CD4-positive, CD25-positive, alpha-beta regulatory T cell (primary cell): ENCODE results near the gene C1orf159. TPM values are rescaled to one million over a fixed set of nuclear protein-coding genes. Genes with fewer than 3 reads are reported as not detected.

Source experiments
- ATAC-seq, 2 donors: fragments of 150-1000 bp; cut with Tn5 transposase; one replicate each; pipeline ENCODE4 v1.10.0; 2021; ENCODE audit warnings: low read depth in 2 of 2, moderate number of reproducible peaks in 2 of 2, moderate library complexity in 1 of 2
- DNase-seq, 3 donors: peaks; one replicate each; pipeline versions ENCODE4 v3.0.0 to v3.0.0-alpha.2; 2012 to 2022; ENCODE audit warnings: mixed read lengths in 1 of 3
- H3K27ac ChIP-seq: one replicate; pipeline ENCODE4 v1.7.0; 2013; ENCODE audit warnings: mild to moderate bottlenecking, low read length; ENCODE audit not compliant: insufficient read depth, poor library complexity, severe bottlenecking
- H3K27me3 ChIP-seq: one replicate; pipeline ENCODE4 v1.7.0; 2013; ENCODE audit warnings: low read length; ENCODE audit not compliant: control insufficient read depth, insufficient read depth
- H3K36me3 ChIP-seq: one replicate; pipeline ENCODE4 v1.7.0; 2013; ENCODE audit warnings: mild to moderate bottlenecking, low read length, moderate library complexity; ENCODE audit not compliant: control insufficient read depth, insufficient read depth
- H3K4me1 ChIP-seq: 2 replicates; pipeline ENCODE4 v1.7.0; 2013; ENCODE audit warnings: mild to moderate bottlenecking, low read length; ENCODE audit not compliant: insufficient read depth, control insufficient read depth, poor library complexity, severe bottlenecking
- H3K4me3 ChIP-seq: one replicate; pipeline ENCODE4 v1.7.0; 2013; ENCODE audit warnings: low read depth, mild to moderate bottlenecking, low read length, moderate library complexity
- H3K9me3 ChIP-seq, 2 experiments: 1 replicate in 1 of 2; 2 replicates in 1 of 2; pipeline ENCODE4 v1.7.0; 2013; ENCODE audit warnings: low read length in 2 of 2, mild to moderate bottlenecking in 1 of 2, moderate library complexity in 1 of 2; ENCODE audit not compliant: control insufficient read depth in 2 of 2
- H3K27ac Mint-ChIP-seq, 3 donors: one replicate each; pipeline ENCODE4 v1.8.0; 2020 to 2022; ENCODE audit warnings: mild to moderate bottlenecking in 3 of 3, mixed read lengths in 3 of 3, moderate library complexity in 2 of 3
- H3K27me3 Mint-ChIP-seq: one replicate; pipeline ENCODE4 v1.8.0; 2022; ENCODE audit warnings: mild to moderate bottlenecking, mixed read lengths
- H3K36me3 Mint-ChIP-seq: one replicate; pipeline ENCODE4 v1.8.0; 2020; ENCODE audit warnings: mixed read lengths
- H3K4me1 Mint-ChIP-seq, 4 donors: one replicate each; pipeline ENCODE4 v1.8.0; 2020 to 2022; ENCODE audit warnings: mixed read lengths in 4 of 4, mild to moderate bottlenecking in 1 of 4
- H3K4me3 Mint-ChIP-seq, 4 donors: one replicate each; pipeline ENCODE4 v1.8.0; 2020 to 2022; ENCODE audit warnings: mild to moderate bottlenecking in 4 of 4, mixed read lengths in 4 of 4, moderate library complexity in 3 of 4
- H3K9me3 Mint-ChIP-seq, 7 donors: one replicate each; pipeline ENCODE4 v1.8.0; 2020 to 2022; ENCODE audit warnings: mixed read lengths in 7 of 7, mild to moderate bottlenecking in 3 of 7, moderate library complexity in 2 of 7
- polyA plus RNA-seq, 4 donors: library from polyadenylated mRNA; unstranded; fragments of 300-500 nt; fragmentation: Illumina TruSeq; gene quantifications; one replicate each; pipeline ENCODE4 v1.2.3, GENCODE V29; 2021
- total RNA-seq: library from RNA; stranded (reverse); gene quantifications from one replicate; pipeline ENCODE4 v1.2.3, GENCODE V29; 2022

Gene C1orf159
- total and polyA plus RNA-seq, 5 donors from 2014 or later, result 3.0 to 20.0 (median 4.9) TPM

DNA sequence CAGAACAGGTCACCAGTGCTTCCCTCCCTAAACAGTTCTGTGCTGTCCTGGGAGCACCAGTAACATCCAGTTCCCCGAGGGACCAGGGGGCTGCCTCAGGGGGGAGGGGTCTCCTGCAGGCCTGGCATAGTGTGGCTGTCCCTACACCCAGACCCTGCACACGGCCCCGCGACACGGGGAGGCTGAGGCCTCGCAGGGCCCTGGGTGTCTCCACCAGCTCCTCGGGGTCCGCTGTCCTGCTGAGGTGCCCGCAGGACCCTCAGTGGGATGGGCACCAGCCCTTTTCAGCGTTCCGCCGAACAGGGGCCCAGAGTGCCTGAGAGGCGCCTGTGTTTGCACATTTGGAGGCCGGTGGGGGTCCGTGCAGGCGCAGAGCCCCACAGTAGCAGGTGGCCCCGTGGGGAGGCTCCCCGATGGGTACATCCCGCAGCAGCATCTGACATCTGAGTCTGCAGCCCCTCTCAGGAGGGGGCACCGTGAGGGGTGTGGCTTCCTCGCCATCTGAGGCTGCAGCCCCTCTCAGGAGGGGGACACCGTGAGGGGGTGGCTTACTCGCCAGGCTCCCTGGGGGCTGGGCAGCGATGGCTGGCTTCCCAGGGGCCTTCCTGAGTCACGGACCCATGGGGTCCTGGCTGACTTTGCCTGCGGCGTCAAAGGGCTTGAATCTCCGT is 18.5 kb upstream of the C1orf159 start:
- Histone ChIP-seq H3K9me3 (no peaks in the 10 kb centered on the region), H3K27ac (no peak overlapping the region), H3K4me1 (peaks cover 23% of the 10 kb centered on the region), H3K27me3 (no peaks in the 10 kb centered on the region), H3K36me3 (no peaks in the 10 kb centered on the region), H3K4me3 (no peak overlapping the region)
- Mint-ChIP-seq H3K4me3 (peak overlapping the region in 1 of 4 donors; percentile 47), H3K27ac (no peak overlapping the region), H3K9me3 (peaks cover 0 to 2% (median 0%) of the 10 kb centered on the region in 7 donors), H3K4me1 (peaks cover 0 to 17% (median 7%) of the 10 kb centered on the region in 4 donors), H3K36me3 (no peaks in the 10 kb centered on the region), H3K27me3 (no peaks in the 10 kb centered on the region)
- ATAC-seq (no peak), DNase-seq (no peak)

GRCh38 chr1:1132956-1133750 is 17.3 kb upstream of the C1orf159 start:
- Mint-ChIP-seq H3K27ac (peak overlapping the region in 1 of 3 donors; percentile 85), H3K4me1 (peaks cover 0 to 13% (median 6%) of the 10 kb centered on the region in 4 donors), H3K4me3 (no peak overlapping the region), H3K27me3 (no peaks in the 10 kb centered on the region), H3K36me3 (no peaks in the 10 kb centered on the region), H3K9me3 (peaks cover 0 to 2% (median 0%) of the 10 kb centered on the region in 7 donors)
- Histone ChIP-seq H3K27me3 (no peaks in the 10 kb centered on the region), H3K4me3 (no peak overlapping the region), H3K36me3 (no peaks in the 10 kb centered on the region), H3K27ac (no peak overlapping the region), H3K4me1 (peaks cover 20% of the 10 kb centered on the region), H3K9me3 (no peaks in the 10 kb centered on the region)
- ATAC-seq (no peak), DNase-seq (no peak)

GRCh38 chr1:1132042-1132950 is 16.4 kb upstream of the C1orf159 start:
- Mint-ChIP-seq H3K27me3 (no peaks in the 10 kb centered on the region), H3K9me3 (peaks cover 0 to 2% (median 0%) of the 10 kb centered on the region in 7 donors), H3K4me1 (peaks cover 0 to 7% (median 3%) of the 10 kb centered on the region in 4 donors), H3K36me3 (no peaks in the 10 kb centered on the region), H3K27ac (no peak overlapping the region), H3K4me3 (no peak overlapping the region)
- no peaks in the 10 kb centered on the region for H3K36me3 ChIP-seq
- H3K27ac ChIP-seq, result no peak overlapping the region
- DNase-seq (no peak), ATAC-seq (no peak)
- no peaks in the 10 kb centered on the region for H3K27me3 ChIP-seq
- peaks cover 12% of the 10 kb centered on the region for H3K4me1 ChIP-seq
- H3K4me3 ChIP-seq, result no peak overlapping the region
- no peaks in the 10 kb centered on the region for H3K9me3 ChIP-seq

- H3K4me1 Mint-ChIP-seq, result peaks cover 0 to 2% (median 0%) of the 10 kb centered on the region in 4 donors
- no peak overlapping the region for H3K4me3 Mint-ChIP-seq
Measured at GRCh38 chr1:1130206-1131120, 14.6 kb upstream of the C1orf159 start.

DNA sequence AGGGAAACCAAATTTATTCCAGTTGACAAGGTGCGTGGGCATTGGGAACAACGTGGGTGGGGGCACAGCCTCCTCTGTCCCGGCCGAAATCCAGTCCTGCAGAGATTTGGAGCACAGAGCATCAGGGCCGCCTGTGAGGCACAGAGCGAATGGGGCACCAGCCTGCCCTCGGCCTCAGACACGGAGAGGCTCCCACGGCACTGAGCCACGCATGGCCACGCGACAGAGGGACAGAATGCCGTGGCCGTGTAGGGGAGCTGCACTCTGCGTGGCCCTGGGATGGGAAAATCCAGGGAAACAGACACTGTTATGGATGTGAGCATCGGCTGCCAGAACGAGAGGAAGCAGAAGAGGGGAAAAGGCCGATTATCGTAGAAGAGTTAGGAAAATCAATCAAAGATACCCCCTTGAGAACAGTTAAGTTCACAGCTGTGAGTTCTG is 13.5 kb upstream of the C1orf159 start:
- Histone ChIP-seq H3K36me3 (no peaks in the 10 kb centered on the region), H3K4me3 (no peak overlapping the region), H3K27me3 (no peaks in the 10 kb centered on the region), H3K9me3 (no peaks in the 10 kb centered on the region), H3K4me1 (no peaks in the 10 kb centered on the region), H3K27ac (no peak overlapping the region)
- no peaks in the 10 kb centered on the region for H3K9me3 Mint-ChIP-seq
- no peak overlapping the region for H3K4me3 Mint-ChIP-seq
- no peak for DNase-seq
- H3K36me3 Mint-ChIP-seq, result no peaks in the 10 kb centered on the region
- no peaks in the 10 kb centered on the region for H3K27me3 Mint-ChIP-seq
- H3K27ac Mint-ChIP-seq, result no peak overlapping the region
- no peaks in the 10 kb centered on the region for H3K4me1 Mint-ChIP-seq
- no peak for ATAC-seq

More at GRCh38 chr1:1130206-1131120, 14.6 kb upstream of the C1orf159 start:
- Histone ChIP-seq H3K36me3 (no peaks in the 10 kb centered on the region), H3K27ac (no peak overlapping the region), H3K4me1 (no peaks in the 10 kb centered on the region), H3K27me3 (no peaks in the 10 kb centered on the region), H3K9me3 (no peaks in the 10 kb centered on the region), H3K4me3 (no peak overlapping the region)
- ATAC-seq (no peak), DNase-seq (no peak)
- Mint-ChIP-seq H3K27me3 (no peaks in the 10 kb centered on the region), H3K27ac (no peak overlapping the region), H3K9me3 (no peaks in the 10 kb centered on the region), H3K36me3 (no peaks in the 10 kb centered on the region)

GRCh38 chr1:1128454-1129139 is 12.7 kb upstream of the C1orf159 start:
- H3K9me3 Mint-ChIP-seq, result no peaks in the 10 kb centered on the region
- no peak overlapping the region for H3K4me3 Mint-ChIP-seq
- H3K27ac ChIP-seq, result no peak overlapping the region
- H3K27me3 Mint-ChIP-seq, result peaks cover 5% of the 10 kb centered on the region
- no peak overlapping the region for H3K4me3 ChIP-seq
- no peak overlapping the region for H3K27ac Mint-ChIP-seq
- no peaks in the 10 kb centered on the region for H3K4me1 ChIP-seq
- peaks cover 0 to 5% (median 2%) of the 10 kb centered on the region in 4 donors for H3K4me1 Mint-ChIP-seq
- H3K36me3 ChIP-seq, result no peaks in the 10 kb centered on the region
- no peaks in the 10 kb centered on the region for H3K36me3 Mint-ChIP-seq
- no peaks in the 10 kb centered on the region for H3K27me3 ChIP-seq
- DNase-seq (no peak), ATAC-seq (no peak)
- H3K9me3 ChIP-seq, result no peaks in the 10 kb centered on the region
